HCT116 (cell line): ENCODE measurements around the gene STAC. TPM values are rescaled to one million over a fixed set of nuclear protein-coding genes. Genes with fewer than 3 reads are reported as not detected.

ENCODE experiments used
- ATAC-seq: fragments of 200-7000 bp; cut with Tn5 transposase; 2 replicates; pipeline ENCODE4 v1.9.1; 2020; ENCODE audit warnings: mild to moderate bottlenecking, moderate library complexity
- BruUV-seq: library from RNA; stranded (reverse); fragments of 400-500 nt; replicated peaks from 2 replicates; lab custom pipeline; 2021; lab: Mats Ljungman, UMichigan
- CTCF ChIA-PET: fragments of 300-600 bp; sonication (Branson Sonifier 250); formaldehyde crosslinking; loops from one replicate; lab custom pipeline; 2021; ENCODE audit warnings: antibody characterized with exemption; lab: Charles Lee
- POLR2A ChIA-PET: fragments of 300-600, 350-600 bp; sonication (Branson Sonifier 250); formaldehyde crosslinking; loops from one replicate; lab custom pipeline; 2021; ENCODE audit warnings: antibody characterized with exemption; lab: Charles Lee
- RAD21 ChIA-PET, 2 experiments: fragments of 300-600 bp; sonication (Branson Sonifier 250); formaldehyde crosslinking; loops; one replicate each; lab custom pipeline; 2023; ENCODE audit warnings: low total read pairs in 2 of 2; ENCODE audit not compliant: uncharacterized antibody in 2 of 2, unreplicated experiment in 2 of 2, low non-redundant PET in 1 of 2; lab: Charles Lee
- DNase-seq: peaks from one replicate; pipeline ENCODE4 v3.0.0-alpha.2; 2010; ENCODE audit warnings: low read depth, low spot score
- H2AFZ ChIP-seq: fragments of 200-600 bp; shearing (Covaris generic), sonication (generic); 2 replicates; pipeline ENCODE4 v1.6.1; 2017; ENCODE audit warnings: low read depth, mixed run types, mixed read lengths, antibody characterized with exemption, low read length; ENCODE audit not compliant: poor library complexity, severe bottlenecking
- H3K27ac ChIP-seq: 2 replicates; pipeline ENCODE4 v1.5.1; 2012; ENCODE audit warnings: low read depth, low read length
- H3K27me3 ChIP-seq: fragments of 200-600 bp; sonication (generic); 2 replicates; pipeline ENCODE4 v1.6.1; 2016; ENCODE audit warnings: mixed run types, low read length, mixed read lengths; ENCODE audit not compliant: insufficient read depth
- H3K36me3 ChIP-seq, 2 experiments: fragments of 200-500 bp in 1 of 2; fragments of 200-600 bp in 1 of 2; sonication (Bioruptor generic) in 1 of 2; sonication (generic) in 1 of 2; 2 replicates each; pipeline versions ENCODE4 v1.5.1 to v1.6.1; 2014 to 2016; ENCODE audit warnings: low read length in 2 of 2, inconsistent platforms in 1 of 2, mixed read lengths in 1 of 2, mixed run types in 1 of 2; ENCODE audit not compliant: insufficient read depth in 2 of 2, control insufficient read depth in 1 of 2
- H3K4me1 ChIP-seq, 2 experiments: fragments of 200-600 bp in 1 of 2; sonication (generic) in 1 of 2; 2 replicates each; pipeline versions ENCODE4 v1.5.1 to v1.6.1; 2012 to 2017; ENCODE audit warnings: low read length in 2 of 2, inconsistent platforms in 1 of 2, mild to moderate bottlenecking in 1 of 2, mixed read lengths in 1 of 2, mixed run types in 1 of 2, moderate library complexity in 1 of 2; ENCODE audit not compliant: insufficient read depth in 2 of 2, control insufficient read depth in 1 of 2
- H3K4me2 ChIP-seq: fragments of 200-600 bp; sonication (generic); 2 replicates; pipeline ENCODE4 v1.6.1; 2017; ENCODE audit warnings: mixed run types, low read length, mixed read lengths
- H3K4me3 ChIP-seq, 2 experiments: fragments of 200-600 bp in 1 of 2; sonication (generic) in 1 of 2; replicated peaks in 1 of 2; 2 replicates each; pipeline ENCODE4 v1.5.1; 2011 to 2016; ENCODE audit warnings: low read length in 2 of 2, control low read depth in 1 of 2, low read depth in 1 of 2, mild to moderate bottlenecking in 1 of 2, mixed read lengths in 1 of 2, mixed run types in 1 of 2
- H3K79me2 ChIP-seq: fragments of 200-600 bp; sonication (generic); 2 replicates; pipeline ENCODE4 v1.6.1; 2017; ENCODE audit warnings: mild to moderate bottlenecking, mixed run types, low read length, moderate library complexity, mixed read lengths; ENCODE audit not compliant: insufficient read depth
- H3K9ac ChIP-seq: fragments of 200-600 bp; sonication (generic); 2 replicates; pipeline ENCODE4 v1.6.1; 2016; ENCODE audit warnings: low read length, mixed read lengths
- H3K9me2 ChIP-seq: fragments of 200-600 bp; sonication (generic), shearing (Covaris generic); 2 replicates; pipeline ENCODE4 v1.6.1; 2017; ENCODE audit warnings: mixed run types, mild to moderate bottlenecking, moderate library complexity; ENCODE audit not compliant: insufficient read depth
- H3K9me3 ChIP-seq, 2 experiments: fragments of 200-500 bp in 1 of 2; fragments of 200-600 bp in 1 of 2; sonication (Bioruptor generic) in 1 of 2; sonication (generic) in 1 of 2; 2 replicates each; pipeline ENCODE4 v1.6.1; 2014 to 2017; ENCODE audit warnings: low read length in 2 of 2, mixed read lengths in 2 of 2, inconsistent platforms in 1 of 2, low read depth in 1 of 2, mild to moderate bottlenecking in 1 of 2, mixed run types in 1 of 2, moderate library complexity in 1 of 2; ENCODE audit not compliant: control insufficient read depth in 1 of 2, insufficient read depth in 1 of 2
- H4K20me1 ChIP-seq: fragments of 200-600 bp; sonication (generic), shearing (Covaris generic); 2 replicates; pipeline ENCODE4 v1.6.1; 2017; ENCODE audit warnings: mixed run types, mild to moderate bottlenecking, moderate library complexity; ENCODE audit not compliant: insufficient read depth
- ATF3 ChIP-seq: IDR thresholded peaks from 2 replicates; pipeline ENCODE4 v1.6.1; 2012
- CEBPB ChIP-seq: IDR thresholded peaks from 2 replicates; pipeline ENCODE4 v1.6.1; 2012; ENCODE audit warnings: low read depth
- CTCF ChIP-seq, 3 experiments: fragments of 200-600 bp in 1 of 3; sonication (generic) in 1 of 3; IDR thresholded peaks in 2 of 3; conservative IDR thresholded peaks in 1 of 3; 2 replicates each; pipeline ENCODE4 v1.5.1; 2012 to 2017; ENCODE audit warnings: low read depth in 2 of 3, low read length in 2 of 3, antibody characterized with exemption in 1 of 3, borderline replicate concordance in 1 of 3, control low read depth in 1 of 3, mild to moderate bottlenecking in 1 of 3, mixed read lengths in 1 of 3, mixed run types in 1 of 3, moderate library complexity in 1 of 3; ENCODE audit not compliant: insufficient read depth in 1 of 3
- EZH2phosphoT487 ChIP-seq: fragments of 200-600 bp; IDR thresholded peaks from 2 replicates; pipeline ENCODE4 v1.6.1; 2018; ENCODE audit warnings: antibody characterized with exemption, borderline replicate concordance
- FOSL1 ChIP-seq: IDR thresholded peaks from 2 replicates; pipeline ENCODE4 v1.6.1; 2012; ENCODE audit warnings: low read depth
- POLR2A ChIP-seq: IDR thresholded peaks from 2 replicates; pipeline ENCODE4 v1.7.0; 2011; ENCODE audit warnings: borderline replicate concordance; ENCODE audit not compliant: insufficient read depth, insufficient read length; ENCODE audit errors: extremely low read depth
- POLR2AphosphoS5 ChIP-seq: IDR thresholded peaks from 2 replicates; pipeline ENCODE4 v1.6.1; 2011; ENCODE audit warnings: mild to moderate bottlenecking, low read depth, low read length, moderate library complexity
- REST ChIP-seq: IDR thresholded peaks from 2 replicates; pipeline ENCODE4 v1.6.1; 2012; ENCODE audit warnings: low read depth
- SIN3A ChIP-seq: IDR thresholded peaks from 2 replicates; pipeline ENCODE4 v1.6.1; 2012; ENCODE audit warnings: low read depth
- SRF ChIP-seq: IDR thresholded peaks from 2 replicates; pipeline ENCODE4 v1.6.1; 2012; ENCODE audit warnings: low read depth
- TCF7L2 ChIP-seq: IDR thresholded peaks from 2 replicates; pipeline ENCODE4 v1.7.0; 2011; ENCODE audit warnings: borderline replicate concordance, inconsistent platforms; ENCODE audit not compliant: insufficient read depth, insufficient read length; ENCODE audit errors: extremely low read depth
- intact Hi-C: fragments of 100-400 bp; cut with micrococcal nuclease; formaldehyde crosslinking; loops from 2 replicates; pipeline ENCODE4 v1.10.0; 2022
- total RNA-seq: library from RNA; stranded (reverse); gene quantifications from one replicate; pipeline ENCODE4 v1.2.1, GENCODE V29; 2021; ENCODE audit not compliant: unreplicated experiment

STAC gene
- total RNA-seq, 1 experiment from 2014 or later: not detected

GRCh38 chr3:36579746-36580145 lies 199.4 kb downstream of the STAC start:
- Histone ChIP-seq H3K27ac (no peak overlapping the region), H3K4me2 (no peak overlapping the region), H3K27me3 (no peaks in the 10 kb centered on the region), H3K4me3 (no peak overlapping the region), H3K36me3 (no peaks in the 10 kb centered on the region), H3K4me1 (no peaks in the 10 kb centered on the region), H3K79me2 (no peaks in the 10 kb centered on the region), H3K9ac (no peak overlapping the region), H3K9me3 (no peaks in the 10 kb centered on the region), H3K9me2 (no peaks in the 10 kb centered on the region), H2AFZ (no peak overlapping the region), H4K20me1 (no peaks in the 10 kb centered on the region)
- intact Hi-C loops: no loop called here
- no peak for TF ChIP-seq SIN3A
- TF ChIP-seq SRF: no peak
- TF ChIP-seq TCF7L2: no peak
- no peak for TF ChIP-seq ATF3
- no peak for TF ChIP-seq FOSL1
- TF ChIP-seq EZH2phosphoT487: no peak
- TF ChIP-seq POLR2A: no peak
- TF ChIP-seq REST: no peak
- no peak for TF ChIP-seq POLR2AphosphoS5
- TF ChIP-seq CEBPB: no peak
- no peak for TF ChIP-seq CTCF (IDR thresholded peaks at IDR 0.05 in 2 of 3, conservative IDR thresholded peaks at IDR 0.05 in 1 of 3; ENCODE audit: borderline replicate concordance in 1 of 3, insufficient read depth in 1 of 3, low read depth in 2 of 3, low read length in 2 of 3)
- DNase-seq (no peak), ATAC-seq (no peak)
- ChIA-PET POLR2A (no interaction called here), CTCF (no interaction called here), RAD21 (no interaction called here)
- BruUV-seq: no TSS peak
